ENCODE results near the gene RIMBP2.
"Not testable (repeated sequence)": the region's sequence is repeated elsewhere in the genome, so short reads cannot be mapped to it uniquely, and the experiment has no call there.

Gene RIMBP2

DNA sequence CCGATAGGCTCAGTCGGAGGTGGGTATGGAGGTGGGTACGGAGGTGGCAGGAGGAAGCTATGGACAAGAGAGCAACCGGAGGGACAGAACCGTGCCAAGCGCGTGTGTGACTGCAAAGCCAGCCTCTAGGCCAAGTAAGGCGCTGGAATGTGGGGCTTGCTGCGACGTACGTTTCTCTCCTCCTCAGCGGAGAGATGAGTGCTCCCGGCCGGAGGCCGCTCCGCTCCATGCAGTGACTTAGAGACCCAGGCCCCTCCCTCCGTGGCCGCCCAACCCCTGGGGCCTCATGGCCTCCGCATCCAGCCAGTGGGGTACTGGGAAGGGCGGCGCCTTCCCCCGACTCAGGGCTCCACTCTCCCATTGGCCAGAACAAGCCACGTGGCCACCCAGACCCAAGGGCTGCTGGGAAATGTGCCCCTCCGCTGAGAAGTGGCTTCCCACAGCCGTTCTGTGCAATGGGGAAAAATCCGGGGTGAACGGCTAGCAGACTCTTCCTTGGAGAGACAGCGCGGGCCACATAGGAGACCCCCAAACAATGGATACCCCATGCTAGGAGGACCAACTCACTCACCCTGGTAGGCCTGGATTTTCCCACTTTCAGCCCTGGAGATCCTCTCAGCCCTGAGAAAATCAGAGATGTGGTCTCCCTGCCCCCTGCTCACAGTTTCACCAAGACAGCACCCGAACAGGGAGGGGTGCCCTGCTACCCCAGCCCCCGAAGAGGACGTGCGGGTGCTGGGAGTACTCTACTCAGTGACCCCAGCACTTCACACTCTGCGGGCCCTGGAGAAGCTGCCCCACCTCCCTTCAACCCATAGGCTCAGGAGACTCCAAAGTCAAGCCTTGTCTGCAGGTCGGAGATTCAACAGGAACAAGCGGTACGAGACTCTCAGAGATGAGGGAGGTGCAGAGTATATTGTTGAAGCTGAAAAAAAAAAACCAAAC is 66.7 kb downstream of the RIMBP2 start:
- H3K27ac ChIP-seq = no peak overlapping the region
- TF ChIP-seq, protein P1, sequence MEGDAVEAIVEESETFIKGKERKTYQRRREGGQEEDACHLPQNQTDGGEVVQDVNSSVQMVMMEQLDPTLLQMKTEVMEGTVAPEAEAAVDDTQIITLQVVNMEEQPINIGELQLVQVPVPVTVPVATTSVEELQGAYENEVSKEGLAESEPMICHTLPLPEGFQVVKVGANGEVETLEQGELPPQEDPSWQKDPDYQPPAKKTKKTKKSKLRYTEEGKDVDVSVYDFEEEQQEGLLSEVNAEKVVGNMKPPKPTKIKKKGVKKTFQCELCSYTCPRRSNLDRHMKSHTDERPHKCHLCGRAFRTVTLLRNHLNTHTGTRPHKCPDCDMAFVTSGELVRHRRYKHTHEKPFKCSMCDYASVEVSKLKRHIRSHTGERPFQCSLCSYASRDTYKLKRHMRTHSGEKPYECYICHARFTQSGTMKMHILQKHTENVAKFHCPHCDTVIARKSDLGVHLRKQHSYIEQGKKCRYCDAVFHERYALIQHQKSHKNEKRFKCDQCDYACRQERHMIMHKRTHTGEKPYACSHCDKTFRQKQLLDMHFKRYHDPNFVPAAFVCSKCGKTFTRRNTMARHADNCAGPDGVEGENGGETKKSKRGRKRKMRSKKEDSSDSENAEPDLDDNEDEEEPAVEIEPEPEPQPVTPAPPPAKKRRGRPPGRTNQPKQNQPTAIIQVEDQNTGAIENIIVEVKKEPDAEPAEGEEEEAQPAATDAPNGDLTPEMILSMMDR (conservative IDR thresholded peaks at IDR 0.05) = no peak

DNA sequence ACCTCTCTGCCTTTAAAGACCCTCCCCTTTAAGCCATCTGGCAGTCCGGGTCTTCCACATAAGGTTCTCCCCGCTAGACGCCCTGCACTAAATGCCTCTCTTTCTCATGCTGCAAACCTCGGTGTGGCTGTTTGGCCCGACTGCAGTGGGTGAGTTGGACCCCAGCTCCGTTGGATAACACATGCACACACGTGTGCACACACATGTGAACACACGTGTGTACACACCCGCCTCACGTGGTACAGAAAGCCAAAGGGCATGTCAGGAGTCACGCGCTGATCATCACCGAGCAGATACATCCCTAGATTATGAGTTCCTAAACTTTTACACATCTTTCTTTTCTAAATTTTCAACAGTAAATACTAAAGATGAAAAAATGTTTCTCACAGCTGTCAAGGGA is 68.3 kb downstream of the RIMBP2 start:
- TF ChIP-seq, protein P1 (conservative IDR thresholded peaks at IDR 0.05) = no peak
- H3K27ac ChIP-seq = no peak overlapping the region

DNA sequence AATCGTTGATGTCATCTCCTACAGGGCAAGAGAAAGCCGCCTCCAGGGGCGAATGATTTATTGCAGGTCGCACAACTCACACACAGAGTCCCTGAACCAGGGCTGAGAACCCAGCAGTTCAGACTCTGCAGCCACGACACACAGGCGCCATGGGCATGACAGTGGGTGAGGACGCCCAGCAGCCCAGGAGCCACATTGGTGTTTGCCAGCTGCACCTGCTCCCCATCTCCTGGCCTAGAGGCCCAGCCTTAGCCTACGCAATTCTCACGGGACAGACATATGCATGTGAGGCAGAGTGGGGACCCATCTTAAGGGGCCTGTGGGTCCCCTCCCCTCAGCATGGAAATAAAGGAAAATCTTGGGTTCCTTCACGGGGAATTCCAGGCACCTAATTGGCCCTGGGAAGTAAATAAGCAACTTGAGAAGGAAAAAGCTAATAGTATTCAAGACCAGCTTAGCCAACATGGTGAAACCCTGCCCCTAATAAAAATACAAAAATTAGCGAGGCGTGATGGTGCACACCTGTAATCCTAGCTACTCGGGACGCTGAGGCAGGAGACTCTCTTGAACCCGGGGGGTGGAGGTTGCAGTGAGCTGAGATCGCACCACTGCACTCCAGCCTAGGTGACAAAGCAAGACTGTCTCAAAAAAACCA is 69.3 kb downstream of the RIMBP2 start:
- TF ChIP-seq, protein P1 (conservative IDR thresholded peaks at IDR 0.05) = no peak
- H3K27ac ChIP-seq = no peak overlapping the region

DNA sequence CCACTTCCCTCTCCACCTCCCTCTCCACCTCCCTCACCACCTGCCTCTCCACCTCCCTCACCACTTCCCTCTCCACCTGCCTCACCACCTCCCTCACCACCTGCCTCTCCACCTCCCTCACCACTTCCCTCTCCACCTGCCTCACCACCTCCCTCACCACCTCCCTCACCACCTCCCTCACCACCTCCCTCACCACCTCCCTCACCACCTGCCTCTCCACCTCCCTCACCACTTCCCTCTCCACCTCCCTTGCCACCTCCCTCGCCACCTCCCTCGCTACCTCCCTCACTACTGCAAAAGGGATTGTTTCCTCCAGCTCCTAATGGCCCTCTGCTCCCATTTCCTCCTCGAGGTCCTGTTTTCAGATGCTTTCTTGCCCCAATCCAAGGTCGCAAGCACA is 69.9 kb downstream of the RIMBP2 start:
- H3K27ac ChIP-seq = not testable (repeated sequence)

DNA sequence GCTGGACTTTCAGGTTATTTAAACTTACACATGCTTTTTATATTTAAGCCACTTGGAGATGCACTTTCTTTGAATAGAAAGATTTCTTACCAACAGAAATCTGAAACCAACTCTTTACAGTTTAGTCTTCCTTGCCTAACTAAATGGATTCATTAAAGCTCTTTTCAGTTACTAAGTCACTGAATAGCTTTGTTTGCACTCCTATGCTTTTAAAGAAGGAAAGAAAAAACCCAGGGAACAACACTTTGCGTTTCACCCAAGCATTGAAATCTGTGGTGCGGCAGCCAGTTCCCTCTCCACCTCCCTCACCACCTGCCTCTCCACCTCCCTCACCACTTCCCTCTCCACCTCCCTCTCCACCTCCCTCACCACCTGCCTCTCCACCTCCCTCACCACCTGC is 70.3 kb downstream of the RIMBP2 start:
- TF ChIP-seq, protein P1 (conservative IDR thresholded peaks at IDR 0.05) = no peak
- no peak overlapping the region for H3K27ac ChIP-seq

DNA sequence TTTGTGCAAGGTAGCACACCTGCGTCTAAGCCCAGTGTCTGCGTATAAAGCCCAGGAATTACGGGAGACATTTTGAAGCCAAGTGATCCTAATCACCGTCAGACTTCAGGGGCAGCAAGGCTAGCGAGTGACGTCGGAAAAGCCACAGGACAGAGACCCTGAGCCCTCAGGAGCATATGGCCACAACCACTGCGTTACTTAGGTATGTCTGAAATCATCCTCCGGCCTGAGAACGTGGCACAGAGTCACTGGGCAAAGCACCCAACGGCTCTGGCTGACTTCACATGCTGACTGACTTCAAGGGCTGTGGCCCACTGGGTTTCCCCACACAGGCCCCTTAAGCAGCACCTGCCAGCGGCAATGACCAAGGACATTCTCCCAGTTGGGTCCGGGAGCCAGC is 71.5 kb downstream of the RIMBP2 start:
- no peak overlapping the region for H3K27ac ChIP-seq
- TF ChIP-seq, protein P1 (conservative IDR thresholded peaks at IDR 0.05) = no peak

DNA sequence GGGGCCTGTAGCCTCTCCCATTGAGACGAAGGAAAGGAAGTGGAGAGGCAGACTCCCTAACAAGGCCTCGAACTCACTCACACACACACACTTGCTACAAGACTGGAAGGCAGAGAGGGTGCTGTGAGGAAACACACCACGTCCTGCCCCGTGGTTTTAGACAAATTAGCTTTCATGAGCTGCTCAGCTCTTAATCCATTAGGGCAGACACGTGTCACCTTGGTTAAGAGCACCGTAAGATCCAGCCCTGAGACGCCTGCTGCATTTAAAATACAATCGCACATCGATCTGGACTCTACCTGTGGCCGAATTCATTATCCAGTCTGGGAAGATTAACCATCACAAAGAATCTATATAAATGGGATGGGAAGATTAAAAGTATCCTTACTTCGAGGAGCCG is 72.0 kb downstream of the RIMBP2 start:
- no peak overlapping the region for H3K27ac ChIP-seq
- TF ChIP-seq, protein P1 (conservative IDR thresholded peaks at IDR 0.05) = no peak

DNA sequence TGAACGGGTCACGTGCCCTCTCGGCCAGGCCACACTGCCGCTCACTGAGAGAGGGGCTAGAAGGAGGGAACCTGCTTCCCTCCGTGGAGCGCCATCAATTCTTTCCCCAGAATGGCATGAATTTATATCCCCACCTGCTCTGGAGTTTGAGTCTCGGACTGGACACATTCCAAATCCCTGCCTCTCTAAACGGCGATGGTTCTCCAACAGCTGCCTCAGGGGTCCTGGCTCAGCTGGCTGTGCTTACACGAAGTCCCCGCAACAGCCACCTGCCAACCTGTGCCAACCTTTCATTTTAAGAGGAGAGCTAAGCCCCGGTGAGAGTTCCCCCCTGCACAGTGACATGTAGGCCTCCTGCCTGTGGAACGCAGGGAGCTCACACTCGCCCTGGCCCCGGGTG is 73.2 kb downstream of the RIMBP2 start:
- H3K27ac ChIP-seq = no peak overlapping the region
- TF ChIP-seq, protein P1 (conservative IDR thresholded peaks at IDR 0.05) = no peak

Data from VCaP (cell line).